NOMO-1 treated with DMSO at 0.1 percent for 48 hours (cell line): ENCODE data around the gene ZFTA.
A peak's percentile ranks its signal among the peaks of the same experiment; 100 is the strongest.

Experiments used
- DNase-seq: peaks from one replicate; lab custom pipeline; 2025; ENCODE audit not compliant: unreplicated experiment; lab: John Stamatoyannopoulos, UW

ZFTA gene

GRCh38 chr11:63756919-63757761 is 11.4 kb downstream of the ZFTA start:
- no peak for DNase-seq

GRCh38 chr11:63749624-63750023 is 19.0 kb downstream of the ZFTA start:
- no peak for DNase-seq

- no peak for DNase-seq
Measured at GRCh38 chr11:63747011-63747410, 21.6 kb downstream of the ZFTA start.

GRCh38 chr11:63745304-63746170 is 23.0 kb downstream of the ZFTA start:
- DNase-seq = peak; percentile 5

GRCh38 chr11:63738720-63739360 is 29.7 kb downstream of the ZFTA start:
- peak; percentile 57 for DNase-seq

GRCh38 chr11:63737718-63738117 is 30.9 kb downstream of the ZFTA start:
- no peak for DNase-seq

GRCh38 chr11:63736864-63737263 is 31.7 kb downstream of the ZFTA start:
- DNase-seq = no peak

- DNase-seq = no peak
Measured at GRCh38 chr11:63729326-63729725, 39.2 kb downstream of the ZFTA start.

- no peak for DNase-seq
Measured at GRCh38 chr11:63720611-63721010, 48.0 kb downstream of the ZFTA start.

GRCh38 chr11:63719987-63720386 is 48.6 kb downstream of the ZFTA start:
- DNase-seq = no peak

GRCh38 chr11:63719001-63719400 is 49.6 kb downstream of the ZFTA start:
- DNase-seq = no peak
